SK-MEL-5 (cell line): Measurements from ENCODE around the gene NANP. TPM values are rescaled to one million over a fixed set of nuclear protein-coding genes. Genes with fewer than 3 reads are reported as not detected.
"Not testable (repeated sequence)": the region's sequence is repeated elsewhere in the genome, so short reads cannot be mapped to it uniquely, and the experiment has no call there.

Experiments used
- DNase-seq: peaks from one replicate; pipeline ENCODE4 v3.0.0-alpha.2; 2016; ENCODE audit warnings: low read depth, low spot score
- in situ Hi-C: cut with HindIII; loops from 2 replicates; pipeline ENCODE4 v1.10.0; 2016; ENCODE audit warnings: low sequenced_read_pairs, high pct_unique_total_duplicates, low pct_unique_long_range_greater_than_20kb
- total RNA-seq: library from RNA; depleted of rRNA; stranded (reverse); fragments of >200 nt; shearing (Covaris generic); gene quantifications from 2 replicates; pipeline ENCODE4 v1.2.3, GENCODE V29; 2014

Gene NANP
- total RNA-seq, 1 experiment from 2014 or later = 10.3 TPM

DNA sequence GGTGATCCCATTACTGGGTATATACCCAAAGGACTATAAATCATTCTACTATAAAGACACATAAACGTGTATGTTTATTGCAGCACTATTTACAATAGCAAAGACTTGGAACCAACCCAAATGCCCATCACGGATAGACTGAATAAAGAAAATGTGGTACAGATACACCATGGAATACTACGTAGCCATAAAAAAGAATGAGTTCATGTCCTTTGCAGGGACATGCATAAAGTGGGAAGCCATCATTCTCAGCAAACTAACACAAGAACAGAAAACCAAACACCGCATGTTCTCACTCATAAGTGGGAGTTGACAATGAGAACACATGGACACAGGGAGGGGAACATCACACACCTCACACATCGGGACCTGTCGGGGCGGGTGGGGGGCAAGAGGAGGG lies 40.2 kb downstream of the NANP start:
- DNase-seq, in situ Hi-C loops: not testable (repeated sequence)

GRCh38 chr20:25580711-25581110 lies 43.1 kb downstream of the NANP start:
- in situ Hi-C loops = no loop called here
- DNase-seq = no peak

- DNase-seq = no peak
- in situ Hi-C loops = no loop called here
These were observed 44.6 kb downstream of the NANP start for GRCh38 chr20:25579081-25579770.

DNA sequence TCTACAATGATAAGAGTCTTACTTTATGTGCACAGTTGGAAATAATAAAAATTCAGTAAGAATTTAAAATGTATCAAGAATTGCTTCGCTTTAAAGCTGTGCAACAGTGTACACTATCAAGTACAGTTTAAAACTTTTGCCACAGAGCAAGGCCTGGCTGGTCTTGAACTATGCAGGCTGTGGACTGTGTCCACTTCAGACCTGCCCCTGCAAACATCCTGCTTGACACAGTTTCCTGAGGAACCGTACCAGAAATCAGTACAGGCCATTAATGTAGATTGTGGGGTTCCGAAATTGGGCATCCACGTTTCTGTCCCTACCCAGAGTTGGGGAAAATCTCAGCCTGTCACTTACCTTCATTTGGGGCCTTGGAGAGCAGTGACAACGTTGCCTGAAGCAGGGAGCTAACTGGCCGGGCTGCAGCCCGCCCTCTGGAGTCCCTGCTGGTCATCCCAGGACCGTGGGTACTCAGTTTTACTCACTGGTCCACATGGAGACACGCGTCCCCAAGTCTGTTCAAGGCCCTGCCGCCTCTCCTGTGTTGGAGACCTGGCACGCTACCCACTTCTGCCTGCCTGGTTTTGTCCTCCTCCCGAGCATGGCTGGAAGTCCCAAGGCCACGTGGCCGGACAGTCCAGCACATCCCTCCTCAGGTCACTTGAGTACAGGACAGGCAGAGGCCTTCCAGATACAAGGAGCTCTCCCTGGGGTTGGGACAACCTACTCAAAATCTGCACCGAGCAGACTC lies 46.9 kb downstream of the NANP start:
- in situ Hi-C loops = no loop called here
- DNase-seq = no peak

GRCh38 chr20:25574411-25574810 lies 49.4 kb downstream of the NANP start:
- DNase-seq = peak; percentile 58
- in situ Hi-C loops = no loop called here

GRCh38 chr20:25573288-25574251 lies 50.2 kb downstream of the NANP start:
- in situ Hi-C loops = no loop called here
- no peak for DNase-seq

- in situ Hi-C loops = no loop called here
- DNase-seq = no peak
These were observed 52.0 kb downstream of the NANP start for GRCh38 chr20:25571817-25572216.

GRCh38 chr20:25571240-25571639 lies 52.6 kb downstream of the NANP start:
- DNase-seq = no peak
- in situ Hi-C loops = no loop called here

DNA sequence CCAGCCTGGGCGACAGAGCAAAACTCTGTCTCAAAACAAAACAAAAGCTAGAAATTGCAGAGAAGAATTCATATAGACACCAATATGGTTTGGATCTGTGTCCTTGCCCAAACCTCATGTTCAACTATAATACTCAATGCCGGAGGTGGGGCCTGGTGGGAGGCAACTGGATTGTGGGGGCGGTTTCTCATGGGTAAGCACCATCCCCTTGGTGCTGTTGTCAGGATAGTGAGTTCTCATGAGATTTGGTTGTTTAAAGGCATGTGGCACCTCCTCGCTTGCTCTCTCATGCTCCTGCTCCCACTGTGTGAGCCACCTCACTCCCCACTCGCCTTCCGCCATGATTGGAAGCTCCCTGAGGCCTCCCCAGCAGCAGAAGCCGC lies 53.7 kb downstream of the NANP start:
- in situ Hi-C loops = no loop called here
- no peak for DNase-seq

GRCh38 chr20:25567286-25567685 lies 56.5 kb downstream of the NANP start:
- in situ Hi-C loops = no loop called here

GRCh38 chr20:25566821-25567220 lies 57.0 kb downstream of the NANP start:
- no peak for DNase-seq
- in situ Hi-C loops = no loop called here

More at GRCh38 chr20:25567286-25567685, 56.5 kb downstream of the NANP start:
- DNase-seq = no peak

DNA sequence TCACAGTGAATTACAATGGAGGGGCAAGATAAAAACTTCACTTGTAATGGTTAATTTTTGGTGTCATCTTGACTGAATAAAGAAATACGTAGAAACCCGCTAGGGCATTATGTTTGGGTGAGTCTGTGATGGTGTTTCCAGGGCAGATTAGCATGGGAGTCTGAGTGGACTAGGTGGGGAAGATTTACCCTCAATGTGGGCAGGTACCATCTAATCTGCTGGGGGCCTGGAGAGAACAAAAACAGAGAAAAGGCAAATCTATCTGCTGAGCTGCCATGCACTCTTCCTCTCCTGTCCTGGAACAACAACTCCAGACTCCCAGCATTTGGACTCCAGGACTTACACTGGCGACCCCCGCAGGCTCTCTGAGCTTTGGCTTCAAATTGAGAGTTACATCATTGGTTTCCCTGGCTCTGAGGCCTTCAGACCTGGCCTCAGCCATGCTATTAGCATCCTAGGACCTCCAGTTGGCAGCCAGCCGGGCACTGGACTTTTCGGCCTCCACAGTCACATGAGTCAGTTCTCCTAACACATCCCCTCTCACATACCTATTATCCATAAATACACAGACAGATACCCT lies 58.1 kb downstream of the NANP start:
- in situ Hi-C loops = no loop called here
- no peak for DNase-seq

- no peak for DNase-seq
- in situ Hi-C loops = no loop called here
These were observed 59.9 kb downstream of the NANP start for GRCh38 chr20:25563876-25564275.

DNA sequence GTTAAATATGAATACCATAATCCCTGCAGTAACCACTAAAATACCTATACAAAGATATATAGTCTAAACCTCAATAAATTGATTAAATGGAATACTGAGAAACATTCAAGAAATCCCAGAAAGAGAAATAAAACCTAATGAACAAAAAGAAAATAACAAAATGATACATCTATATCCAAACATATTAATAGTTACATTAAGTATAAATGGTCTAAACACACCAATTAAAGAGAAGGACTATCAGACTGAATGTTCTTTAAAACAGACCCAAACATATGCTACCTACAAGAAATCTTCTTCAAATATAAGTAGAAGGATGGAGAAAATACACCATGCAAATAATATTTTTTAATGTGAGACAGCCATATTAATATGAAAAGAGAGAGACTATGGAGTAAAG lies 60.5 kb downstream of the NANP start:
- in situ Hi-C loops = no loop called here
- no peak for DNase-seq
